Neuronal stem cell (in vitro differentiated cells): ENCODE data around the gene SV2B.
"Not testable (repeated sequence)": the region's sequence is repeated elsewhere in the genome, so short reads cannot be mapped to it uniquely, and the experiment has no call there.

Experiments
- DNase-seq: peaks from one replicate; pipeline ENCODE4 v3.0.0-alpha.2; 2013; ENCODE audit warnings: low spot score
- H2AFZ ChIP-seq: one replicate; pipeline ENCODE4 v1.6.1; 2013; ENCODE audit warnings: mild to moderate bottlenecking, low read length, inconsistent platforms
- H2AK5ac ChIP-seq: 2 replicates; pipeline ENCODE4 v1.6.1; 2013; ENCODE audit warnings: low read depth, mild to moderate bottlenecking, inconsistent platforms, low read length, moderate library complexity, mixed read lengths
- H2BK120ac ChIP-seq: 2 replicates; pipeline ENCODE4 v1.6.1; 2013; ENCODE audit warnings: low read depth, mild to moderate bottlenecking, inconsistent platforms, low read length, moderate library complexity, mixed read lengths
- H2BK12ac ChIP-seq: one replicate; pipeline ENCODE4 v1.6.1; 2013; ENCODE audit warnings: low read length, inconsistent platforms
- H2BK15ac ChIP-seq: 2 replicates; pipeline ENCODE4 v1.6.1; 2013; ENCODE audit warnings: mild to moderate bottlenecking, low read length, inconsistent platforms, mixed read lengths
- H2BK5ac ChIP-seq: one replicate; pipeline ENCODE4 v1.6.1; 2013; ENCODE audit warnings: inconsistent platforms, mild to moderate bottlenecking, low read length, moderate library complexity
- H3K14ac ChIP-seq: one replicate; pipeline ENCODE4 v1.6.1; 2013; ENCODE audit warnings: low read length, inconsistent platforms
- H3K18ac ChIP-seq: 2 replicates; pipeline ENCODE4 v1.6.1; 2013; ENCODE audit warnings: low read length, inconsistent platforms
- H3K23ac ChIP-seq: 2 replicates; pipeline ENCODE4 v1.6.1; 2013; ENCODE audit warnings: low read depth, mild to moderate bottlenecking, mixed read lengths, low read length, inconsistent platforms; ENCODE audit not compliant: poor library complexity
- H3K27ac ChIP-seq: replicated peaks from 3 replicates; pipeline ENCODE4 v1.5.1; 2013; ENCODE audit warnings: low read length, inconsistent platforms
- H3K27me3 ChIP-seq, 3 experiments: 2 replicates each; pipeline ENCODE4 v1.6.1; 2013; ENCODE audit warnings: low read length in 3 of 3, mild to moderate bottlenecking in 2 of 3, inconsistent platforms in 1 of 3, low read depth in 1 of 3, mixed read lengths in 1 of 3, moderate library complexity in 1 of 3; ENCODE audit not compliant: control insufficient read depth in 3 of 3, insufficient read depth in 3 of 3
- H3K36me3 ChIP-seq, 2 donors: replicated peaks in 1 of 2; 2 replicates each; pipeline ENCODE4 v1.6.1; 2013; ENCODE audit warnings: low read length in 2 of 2; ENCODE audit not compliant: control insufficient read depth in 2 of 2, insufficient read depth in 2 of 2
- H3K4ac ChIP-seq: 2 replicates; pipeline ENCODE4 v1.6.1; 2013; ENCODE audit warnings: inconsistent platforms, mild to moderate bottlenecking, low read length, moderate library complexity
- H3K4me1 ChIP-seq, 2 donors: 1 replicate in 1 of 2; 2 replicates in 1 of 2; pipeline ENCODE4 v1.6.1; 2013; ENCODE audit warnings: low read length in 2 of 2, low read depth in 1 of 2; ENCODE audit not compliant: control insufficient read depth in 2 of 2, insufficient read depth in 1 of 2
- H3K4me2 ChIP-seq: one replicate; pipeline ENCODE4 v1.6.1; 2013; ENCODE audit warnings: mild to moderate bottlenecking, low read length, inconsistent platforms; ENCODE audit not compliant: insufficient read depth, poor library complexity, severe bottlenecking
- H3K4me3 ChIP-seq, 2 donors: 2 replicates each; pipeline ENCODE4 v1.5.1; 2013; ENCODE audit warnings: low read length in 2 of 2, mild to moderate bottlenecking in 2 of 2, inconsistent platforms in 1 of 2, moderate library complexity in 1 of 2
- H3K79me1 ChIP-seq: one replicate; pipeline ENCODE4 v1.6.1; 2013; ENCODE audit warnings: low read depth, mild to moderate bottlenecking, inconsistent platforms, low read length, moderate library complexity
- H3K9ac ChIP-seq: one replicate; pipeline ENCODE4 v1.6.1; 2013; ENCODE audit warnings: mild to moderate bottlenecking, low read depth, low read length, inconsistent platforms; ENCODE audit not compliant: poor library complexity
- H3K9me3 ChIP-seq, 2 donors: replicated peaks in 1 of 2; 2 replicates each; pipeline versions ENCODE3 to v1.6.1; 2013; ENCODE audit warnings: low read length in 2 of 2, mild to moderate bottlenecking in 2 of 2, inconsistent platforms in 1 of 2, low read depth in 1 of 2, mixed read lengths in 1 of 2, moderate library complexity in 1 of 2; ENCODE audit not compliant: control insufficient read depth in 2 of 2, insufficient read depth in 1 of 2
- H4K8ac ChIP-seq: one replicate; pipeline ENCODE4 v1.6.1; 2013; ENCODE audit warnings: low read depth, mild to moderate bottlenecking, inconsistent platforms, low read length, moderate library complexity
- H4K91ac ChIP-seq: one replicate; pipeline ENCODE4 v1.6.1; 2013; ENCODE audit warnings: low read length, low read depth, mild to moderate bottlenecking, inconsistent platforms; ENCODE audit not compliant: poor library complexity
- WGBS, 2 donors: extraction: QIAGEN DNeasy Blood & Tissue Kit; methylation state at CpG; one replicate each; pipeline ENCODE4 v1.1.7; 2013; ENCODE audit warnings: missing lambda C conversion rate in 2 of 2, mixed read lengths in 1 of 2; ENCODE audit not compliant: insufficient read length in 2 of 2, insufficient replicate concordance in 1 of 2; ENCODE audit errors: extremely low coverage in 2 of 2; 5-methylcytosine and 5-hydroxymethylcytosine counted together

Gene SV2B

GRCh38 chr15:91342097-91342496 is 242.0 kb downstream of the SV2B start:
- DNase-seq, result no peak
- Histone ChIP-seq H3K27me3 (no peaks in the 10 kb centered on the region), H3K36me3 (no peaks in the 10 kb centered on the region)

GRCh38 chr15:91344912-91345311 is 244.9 kb downstream of the SV2B start:
- not testable (repeated sequence) for H3K4ac ChIP-seq, H2BK12ac ChIP-seq

More at GRCh38 chr15:91342097-91342496, 242.0 kb downstream of the SV2B start:
- H2BK12ac ChIP-seq, result no peak overlapping the region
- no CpG with 5 or more reads among the region's 7 CpGs for WGBS, 2 donors
- H2AFZ ChIP-seq, result no peak overlapping the region
- H3K4me3 ChIP-seq, result no peak overlapping the region
- H2BK5ac ChIP-seq, result no peak overlapping the region
- no peaks in the 10 kb centered on the region for H3K4me1 ChIP-seq
- no peak overlapping the region for H2BK120ac ChIP-seq
- no peak overlapping the region for H4K8ac ChIP-seq
- no peak overlapping the region for H4K91ac ChIP-seq
- no peak overlapping the region for H3K27ac ChIP-seq
- no peak overlapping the region for H3K4ac ChIP-seq
- no peak overlapping the region for H2BK15ac ChIP-seq
- no peak overlapping the region for H3K23ac ChIP-seq
- no peak overlapping the region for H2AK5ac ChIP-seq
- no peak overlapping the region for H3K4me2 ChIP-seq
- H3K79me1 ChIP-seq, result no peaks in the 10 kb centered on the region
- H3K9ac ChIP-seq, result no peak overlapping the region
- no peaks in the 10 kb centered on the region for H3K9me3 ChIP-seq
- no peak overlapping the region for H3K14ac ChIP-seq
- H3K18ac ChIP-seq, result no peak overlapping the region

GRCh38 chr15:91345736-91346135 is 245.7 kb downstream of the SV2B start:
- no peak overlapping the region for H3K27ac ChIP-seq
- no peaks in the 10 kb centered on the region for H3K36me3 ChIP-seq
- DNase-seq, result no peak
- H3K27me3 ChIP-seq, result no peaks in the 10 kb centered on the region
- H4K8ac ChIP-seq, result no peak overlapping the region
- no peak overlapping the region for H2AK5ac ChIP-seq
- H3K18ac ChIP-seq, result no peak overlapping the region
- H2AFZ ChIP-seq, result no peak overlapping the region
- no peak overlapping the region for H2BK5ac ChIP-seq
- no peak overlapping the region for H2BK12ac ChIP-seq
- H3K4me2 ChIP-seq, result no peak overlapping the region
- H2BK15ac ChIP-seq, result no peak overlapping the region
- H2BK120ac ChIP-seq, result no peak overlapping the region
- no peak overlapping the region for H3K23ac ChIP-seq
- no peaks in the 10 kb centered on the region for H3K79me1 ChIP-seq
- no peaks in the 10 kb centered on the region for H3K9me3 ChIP-seq
- H3K4ac ChIP-seq, result no peak overlapping the region
- no peak overlapping the region for H3K4me3 ChIP-seq
- no CpG with 5 or more reads among the region's 5 CpGs for WGBS, 2 donors
- H3K14ac ChIP-seq, result no peak overlapping the region
- H3K9ac ChIP-seq, result no peak overlapping the region
- H3K4me1 ChIP-seq, result no peaks in the 10 kb centered on the region
- H4K91ac ChIP-seq, result no peak overlapping the region

More at GRCh38 chr15:91344912-91345311, 244.9 kb downstream of the SV2B start:
- not testable (repeated sequence) for DNase-seq, H3K4me3 ChIP-seq, H3K27ac ChIP-seq, H3K4me1 ChIP-seq, H3K4me2 ChIP-seq, H3K9me3 ChIP-seq, H2AK5ac ChIP-seq, H3K27me3 ChIP-seq, H3K14ac ChIP-seq, H2BK5ac ChIP-seq, H3K9ac ChIP-seq, H3K18ac ChIP-seq, H3K23ac ChIP-seq, H4K8ac ChIP-seq, H3K36me3 ChIP-seq, H2AFZ ChIP-seq, H3K79me1 ChIP-seq, H2BK120ac ChIP-seq, H4K91ac ChIP-seq, H2BK15ac ChIP-seq
- no CpG with 5 or more reads among the region's 3 CpGs for WGBS, 2 donors

- Histone ChIP-seq H2BK12ac (no peak overlapping the region), H3K36me3 (no peaks in the 10 kb centered on the region), H2BK15ac (no peak overlapping the region), H3K4me3 (no peak overlapping the region), H3K18ac (no peak overlapping the region), H3K4me1 (no peaks in the 10 kb centered on the region), H3K23ac (no peak overlapping the region), H3K9me3 (no peaks in the 10 kb centered on the region), H3K79me1 (no peaks in the 10 kb centered on the region), H2AFZ (no peak overlapping the region), H3K27me3 (no peaks in the 10 kb centered on the region), H2BK5ac (no peak overlapping the region), H4K8ac (no peak overlapping the region), H3K14ac (no peak overlapping the region), H3K4me2 (no peak overlapping the region), H3K9ac (no peak overlapping the region), H3K27ac (no peak overlapping the region), H2BK120ac (no peak overlapping the region), H3K4ac (no peak overlapping the region), H2AK5ac (no peak overlapping the region), H4K91ac (no peak overlapping the region)
- DNase-seq, result no peak
- no CpG with 5 or more reads among the region's 2 CpGs for WGBS, 2 donors
Measured at GRCh38 chr15:91346259-91346658, 246.2 kb downstream of the SV2B start.
